ENCODE results near the gene HNRNPA2B1. TPM values are rescaled to one million over a fixed set of nuclear protein-coding genes. Genes with fewer than 3 reads are reported as not detected.
"Not testable (repeated sequence)": the region's sequence is repeated elsewhere in the genome, so short reads cannot be mapped to it uniquely, and the experiment has no call there.

The HNRNPA2B1 gene
- total RNA-seq, 2 donors from 2014 or later: 913 to 1,007 TPM

- peaks cover 40% of the 10 kb centered on the region for H3K36me3 Mint-ChIP-seq (ENCODE audit: low read depth)
- no peak overlapping the region for H3K27ac ChIP-seq (ENCODE audit: low read depth, low read length)
Observed at GRCh38 chr7:26179422-26179821, 21.1 kb downstream of the HNRNPA2B1 start.

GRCh38 chr7:26178272-26178960 is 22.1 kb downstream of the HNRNPA2B1 start:
- no peak overlapping the region for H3K4me3 ChIP-seq (ENCODE audit: low read length)
- H3K9ac ChIP-seq (ENCODE audit: extremely low read depth, low read length, poor library complexity, severe bottlenecking): no peak overlapping the region
- TF ChIP-seq CTCF (conservative IDR thresholded peaks at IDR 0.05): no peak
- no peaks in the 10 kb centered on the region for H3K4me1 ChIP-seq (ENCODE audit: control insufficient read depth, insufficient read depth, low read length)
- peaks cover 47% of the 10 kb centered on the region for H3K36me3 Mint-ChIP-seq (ENCODE audit: low read depth)
- peaks cover 11% of the 10 kb centered on the region for H3K9me3 ChIP-seq (ENCODE audit: control insufficient read depth, low read length)
- H3K27ac ChIP-seq (ENCODE audit: low read depth, low read length): no peak overlapping the region
- H3K36me3 ChIP-seq (ENCODE audit: control insufficient read depth, insufficient read depth, low read length): no peaks in the 10 kb centered on the region
- H3K27me3 ChIP-seq (ENCODE audit: control insufficient read depth, insufficient read depth, low read length, poor library complexity, severe bottlenecking): no peaks in the 10 kb centered on the region
- H3K4me1 Mint-ChIP-seq: peaks cover 21% of the 10 kb centered on the region
- no peak overlapping the region for H3K4me3 Mint-ChIP-seq
- H3K9me3 Mint-ChIP-seq: peaks cover 35% of the 10 kb centered on the region
- no peak for DNase-seq
- H3K27me3 Mint-ChIP-seq (ENCODE audit: insufficient read depth): no peaks in the 10 kb centered on the region
- no peak overlapping the region for H3K27ac Mint-ChIP-seq
- WGBS, 2 experiments (ENCODE audit: insufficient coverage in 1 of 2, insufficient read length in 1 of 2): 84 to 90% methylated on average over 4 to 7 of the region's 7 CpGs

More at GRCh38 chr7:26179422-26179821, 21.1 kb downstream of the HNRNPA2B1 start:
- no peaks in the 10 kb centered on the region for H3K27me3 ChIP-seq (ENCODE audit: control insufficient read depth, insufficient read depth, low read length, poor library complexity, severe bottlenecking)
- 89% methylated on average over 5 of the region's 5 CpGs; no CpG with 5 or more reads in 1 of the 2 experiments for WGBS, 2 experiments (ENCODE audit: insufficient coverage in 1 of 2, insufficient read length in 1 of 2)
- Mint-ChIP-seq H3K27me3 (ENCODE audit: insufficient read depth) (no peaks in the 10 kb centered on the region), H3K4me3 (no peak overlapping the region), H3K4me1 (peaks cover 14% of the 10 kb centered on the region), H3K27ac (peak overlapping the region; percentile 55), H3K9me3 (peaks cover 29% of the 10 kb centered on the region)
- H3K9ac ChIP-seq (ENCODE audit: extremely low read depth, low read length, poor library complexity, severe bottlenecking): no peak overlapping the region
- H3K36me3 ChIP-seq (ENCODE audit: control insufficient read depth, insufficient read depth, low read length): peaks cover under 1% of the 10 kb centered on the region
- peaks cover 9% of the 10 kb centered on the region for H3K9me3 ChIP-seq (ENCODE audit: control insufficient read depth, low read length)
- H3K4me1 ChIP-seq (ENCODE audit: control insufficient read depth, insufficient read depth, low read length): no peaks in the 10 kb centered on the region
- TF ChIP-seq CTCF (conservative IDR thresholded peaks at IDR 0.05): no peak
- DNase-seq: no peak
- H3K4me3 ChIP-seq (ENCODE audit: low read length): no peak overlapping the region

- H3K27ac Mint-ChIP-seq: not testable (repeated sequence)
Observed at GRCh38 chr7:26177269-26177668, 23.3 kb downstream of the HNRNPA2B1 start.

GRCh38 chr7:26176696-26177095 is 23.9 kb downstream of the HNRNPA2B1 start:
- not testable (repeated sequence) for H3K27ac ChIP-seq (ENCODE audit: low read depth, low read length); H3K36me3 ChIP-seq (ENCODE audit: control insufficient read depth, insufficient read depth, low read length); H3K4me3 Mint-ChIP-seq; H3K27me3 ChIP-seq (ENCODE audit: control insufficient read depth, insufficient read depth, low read length, poor library complexity, severe bottlenecking); H3K4me1 ChIP-seq (ENCODE audit: control insufficient read depth, insufficient read depth, low read length); H3K4me3 ChIP-seq (ENCODE audit: low read length); H3K9ac ChIP-seq (ENCODE audit: extremely low read depth, low read length, poor library complexity, severe bottlenecking); H3K27me3 Mint-ChIP-seq (ENCODE audit: insufficient read depth); DNase-seq; H3K27ac Mint-ChIP-seq
- Mint-ChIP-seq H3K4me1 (peaks cover 21% of the 10 kb centered on the region), H3K9me3 (peaks cover 38% of the 10 kb centered on the region), H3K36me3 (ENCODE audit: low read depth) (peaks cover 54% of the 10 kb centered on the region)
- H3K9me3 ChIP-seq (ENCODE audit: control insufficient read depth, low read length): peaks cover 20% of the 10 kb centered on the region
- whole genome bisulfite sequencing, 2 experiments (ENCODE audit: insufficient coverage in 1 of 2, insufficient read length in 1 of 2): 94 to 96% methylated on average over 6 to 19 of the region's 26 CpGs

More at GRCh38 chr7:26177269-26177668, 23.3 kb downstream of the HNRNPA2B1 start:
- H3K9me3 ChIP-seq (ENCODE audit: control insufficient read depth, low read length): peaks cover 15% of the 10 kb centered on the region
- not testable (repeated sequence) for H3K27me3 ChIP-seq (ENCODE audit: control insufficient read depth, insufficient read depth, low read length, poor library complexity, severe bottlenecking); DNase-seq; H3K27ac ChIP-seq (ENCODE audit: low read depth, low read length); H3K9ac ChIP-seq (ENCODE audit: extremely low read depth, low read length, poor library complexity, severe bottlenecking); H3K4me3 Mint-ChIP-seq; H3K27me3 Mint-ChIP-seq (ENCODE audit: insufficient read depth); H3K36me3 ChIP-seq (ENCODE audit: control insufficient read depth, insufficient read depth, low read length); H3K4me1 ChIP-seq (ENCODE audit: control insufficient read depth, insufficient read depth, low read length); H3K4me3 ChIP-seq (ENCODE audit: low read length)
- H3K9me3 Mint-ChIP-seq: peaks cover 35% of the 10 kb centered on the region
- H3K36me3 Mint-ChIP-seq (ENCODE audit: low read depth): peaks cover 51% of the 10 kb centered on the region
- WGBS, 2 experiments (ENCODE audit: insufficient coverage in 1 of 2, insufficient read length in 1 of 2): 95% methylated on average over 20 of the region's 20 CpGs; no CpG with 5 or more reads in 1 of the 2 experiments
- peaks cover 21% of the 10 kb centered on the region for H3K4me1 Mint-ChIP-seq

- H3K4me1 Mint-ChIP-seq: peaks cover 18% of the 10 kb centered on the region
Observed at GRCh38 chr7:26175903-26176302, 24.6 kb downstream of the HNRNPA2B1 start.

More at GRCh38 chr7:26175903-26176302, 24.6 kb downstream of the HNRNPA2B1 start:
- H3K4me3 ChIP-seq (ENCODE audit: low read length); H3K4me3 Mint-ChIP-seq; H3K27me3 ChIP-seq (ENCODE audit: control insufficient read depth, insufficient read depth, low read length, poor library complexity, severe bottlenecking); H3K27me3 Mint-ChIP-seq (ENCODE audit: insufficient read depth); H3K9ac ChIP-seq (ENCODE audit: extremely low read depth, low read length, poor library complexity, severe bottlenecking); H3K27ac ChIP-seq (ENCODE audit: low read depth, low read length); DNase-seq; H3K27ac Mint-ChIP-seq; H3K36me3 ChIP-seq (ENCODE audit: control insufficient read depth, insufficient read depth, low read length); H3K4me1 ChIP-seq (ENCODE audit: control insufficient read depth, insufficient read depth, low read length): not testable (repeated sequence)
- Mint-ChIP-seq H3K9me3 (peaks cover 42% of the 10 kb centered on the region), H3K36me3 (ENCODE audit: low read depth) (peaks cover 61% of the 10 kb centered on the region)
- peaks cover 23% of the 10 kb centered on the region for H3K9me3 ChIP-seq (ENCODE audit: control insufficient read depth, low read length)
- WGBS, 2 experiments (ENCODE audit: insufficient coverage in 1 of 2, insufficient read length in 1 of 2): 91% methylated on average over 2 of the region's 4 CpGs; no CpG with 5 or more reads in 1 of the 2 experiments

All from endodermal cell (in vitro differentiated cells).